ENCODE measurements around the gene ARSB.
"Not testable (repeated sequence)": the region's sequence is repeated elsewhere in the genome, so short reads cannot be mapped to it uniquely, and the experiment has no call there.

GRCh38 chr5:78909224-78909983, 75.7 kb downstream of the ARSB start:
- TF ChIP-seq CTCF (IDR thresholded peaks at IDR 0.05; ENCODE audit: insufficient read depth, low read length); POLR2AphosphoS5 (IDR thresholded peaks at IDR 0.05; ENCODE audit: low read depth); REST (IDR thresholded peaks at IDR 0.05; ENCODE audit: insufficient replicate concordance, low read depth); GABPA (IDR thresholded peaks at IDR 0.05; ENCODE audit: low read depth): not testable (repeated sequence)
- TF ChIP-seq SPI1 (IDR thresholded peaks at IDR 0.05; ENCODE audit: borderline replicate concordance, low read depth), result peak; percentile 52; the same call in 1 of the 2 replicates
